DND-41 (cell line): Measurements from ENCODE around the gene MITF.

Experiments used
- ATAC-seq: fragments of 200-7000 bp; cut with Tn5 transposase; 3 replicates; pipeline ENCODE4 v1.9.1; 2021; ENCODE audit warnings: low read depth; ENCODE audit not compliant: insufficient read depth
- DNase-seq: peaks from one replicate; pipeline ENCODE4 v3.0.0-alpha.2; 2020
- H2AFZ ChIP-seq: 2 replicates; pipeline ENCODE4 v1.6.0; 2012; ENCODE audit warnings: low read depth, low read length
- H3K27ac ChIP-seq: 2 replicates; pipeline ENCODE4 v1.5.1; 2012; ENCODE audit warnings: low read length, inconsistent platforms
- H3K27me3 ChIP-seq: fragments of 200-600 bp; sonication (generic); 2 replicates; pipeline ENCODE4 v1.6.0; 2012; ENCODE audit warnings: low read length, mild to moderate bottlenecking, inconsistent platforms; ENCODE audit not compliant: insufficient read depth, poor library complexity
- H3K36me3 ChIP-seq: 2 replicates; pipeline ENCODE4 v1.5.1; 2012; ENCODE audit warnings: low read length, inconsistent platforms; ENCODE audit not compliant: insufficient read depth
- H3K4me1 ChIP-seq: 2 replicates; pipeline ENCODE4 v1.5.1; 2012; ENCODE audit warnings: mild to moderate bottlenecking, low read length; ENCODE audit not compliant: insufficient read depth
- H3K4me2 ChIP-seq: 2 replicates; pipeline ENCODE4 v1.6.0; 2012; ENCODE audit warnings: mild to moderate bottlenecking, moderate library complexity, low read length, inconsistent platforms; ENCODE audit not compliant: insufficient read depth
- H3K4me3 ChIP-seq, 2 experiments: fragments of 200-600 bp in 1 of 2; shearing (Covaris generic) in 1 of 2; 2 replicates each; pipeline ENCODE4 v1.5.1; 2012 to 2016; ENCODE audit warnings: inconsistent platforms in 2 of 2, low read length in 2 of 2, mild to moderate bottlenecking in 2 of 2, low read depth in 1 of 2, moderate library complexity in 1 of 2
- H3K79me2 ChIP-seq: 2 replicates; pipeline ENCODE4 v1.6.0; 2012; ENCODE audit warnings: low read length, inconsistent platforms; ENCODE audit not compliant: insufficient read depth
- H3K9ac ChIP-seq: 2 replicates; pipeline ENCODE4 v1.6.0; 2012; ENCODE audit warnings: low read depth, mild to moderate bottlenecking, inconsistent platforms, low read length, moderate library complexity
- H3K9me3 ChIP-seq: 2 replicates; pipeline ENCODE4 v1.5.1; 2012; ENCODE audit warnings: low read length, moderate library complexity, mild to moderate bottlenecking, inconsistent platforms; ENCODE audit not compliant: insufficient read depth, severe bottlenecking
- H4K20me1 ChIP-seq: 2 replicates; pipeline ENCODE4 v1.6.0; 2012; ENCODE audit warnings: low read length; ENCODE audit not compliant: insufficient read depth
- EZH2 ChIP-seq: IDR thresholded peaks from 3 replicates; pipeline ENCODE4 v1.6.1; 2012; ENCODE audit warnings: borderline replicate concordance, low read depth, mild to moderate bottlenecking, moderate library complexity, low read length, inconsistent platforms; ENCODE audit not compliant: severe bottlenecking
- TF ChIP-seq, protein P1 (sequence below): IDR thresholded peaks from 2 replicates; pipeline ENCODE4 v1.5.1; 2012; ENCODE audit warnings: borderline replicate concordance, low read length, moderate library complexity, mild to moderate bottlenecking; ENCODE audit not compliant: poor library complexity, severe bottlenecking; ENCODE audit errors: extremely low read depth

The MITF gene

DNA sequence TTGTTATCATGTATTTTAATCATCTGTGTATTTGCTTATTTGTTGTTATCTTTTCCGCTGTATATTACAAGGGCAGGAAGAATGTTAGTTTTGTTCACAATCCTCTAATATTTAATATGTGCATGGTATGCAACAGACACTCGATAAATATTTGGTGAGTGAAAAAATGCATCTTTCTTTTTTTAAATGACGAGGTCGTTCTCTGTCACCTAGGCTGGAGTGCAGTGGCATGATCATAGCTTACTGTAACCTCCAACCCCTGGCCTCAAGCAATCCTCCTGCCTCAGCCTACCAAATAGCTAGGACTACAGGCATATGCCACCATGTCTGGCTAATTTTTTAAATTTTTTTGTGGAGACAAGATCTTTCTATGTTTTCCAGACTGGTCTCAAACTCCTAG is 66.2 kb downstream of the MITF start:
- no peak overlapping the region for H3K9ac ChIP-seq
- H4K20me1 ChIP-seq, result no peaks in the 10 kb centered on the region
- ATAC-seq, result no peak

DNA sequence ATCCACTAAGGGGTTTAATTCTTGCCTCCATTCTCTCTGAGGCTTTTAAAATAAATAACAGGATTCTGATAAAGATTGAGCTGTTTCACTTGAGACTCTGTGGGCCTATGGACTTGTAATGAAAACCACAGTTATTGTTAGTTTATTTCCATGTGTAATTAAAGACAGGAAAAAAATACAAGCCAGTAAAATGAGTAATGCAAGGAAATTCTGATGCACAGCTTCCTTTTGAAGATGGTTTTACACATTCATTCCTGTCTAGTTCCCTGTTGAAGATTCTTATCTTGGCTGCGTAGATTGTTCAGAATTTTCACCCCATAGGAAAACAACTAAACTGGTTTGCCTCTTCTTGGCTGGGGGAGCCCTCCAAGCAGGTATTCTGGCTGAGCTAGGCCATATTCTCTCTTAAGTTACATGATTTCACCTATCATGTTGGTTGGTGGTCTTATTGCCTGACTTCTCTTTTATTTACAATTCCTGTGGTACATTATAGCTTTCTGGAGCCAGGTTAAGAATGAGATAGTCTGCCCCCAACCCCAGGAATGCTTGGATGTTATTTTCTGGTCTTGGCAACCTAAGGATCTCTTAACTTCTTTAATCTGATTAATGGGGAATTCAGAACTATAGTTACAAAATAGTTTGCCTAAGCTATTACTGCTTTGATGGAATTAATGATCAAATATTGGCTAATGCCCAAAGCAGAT is 67.6 kb downstream of the MITF start:
- Histone ChIP-seq H3K9ac (no peak overlapping the region), H3K27me3 (no peaks in the 10 kb centered on the region), H3K4me2 (no peak overlapping the region), H3K79me2 (no peaks in the 10 kb centered on the region), H4K20me1 (no peaks in the 10 kb centered on the region), H3K9me3 (no peaks in the 10 kb centered on the region), H3K4me3 (no peak overlapping the region), H2AFZ (no peak overlapping the region), H3K27ac (no peak overlapping the region), H3K4me1 (no peaks in the 10 kb centered on the region), H3K36me3 (no peaks in the 10 kb centered on the region)
- DNase-seq (no peak), ATAC-seq (no peak)
- TF ChIP-seq, protein P1, sequence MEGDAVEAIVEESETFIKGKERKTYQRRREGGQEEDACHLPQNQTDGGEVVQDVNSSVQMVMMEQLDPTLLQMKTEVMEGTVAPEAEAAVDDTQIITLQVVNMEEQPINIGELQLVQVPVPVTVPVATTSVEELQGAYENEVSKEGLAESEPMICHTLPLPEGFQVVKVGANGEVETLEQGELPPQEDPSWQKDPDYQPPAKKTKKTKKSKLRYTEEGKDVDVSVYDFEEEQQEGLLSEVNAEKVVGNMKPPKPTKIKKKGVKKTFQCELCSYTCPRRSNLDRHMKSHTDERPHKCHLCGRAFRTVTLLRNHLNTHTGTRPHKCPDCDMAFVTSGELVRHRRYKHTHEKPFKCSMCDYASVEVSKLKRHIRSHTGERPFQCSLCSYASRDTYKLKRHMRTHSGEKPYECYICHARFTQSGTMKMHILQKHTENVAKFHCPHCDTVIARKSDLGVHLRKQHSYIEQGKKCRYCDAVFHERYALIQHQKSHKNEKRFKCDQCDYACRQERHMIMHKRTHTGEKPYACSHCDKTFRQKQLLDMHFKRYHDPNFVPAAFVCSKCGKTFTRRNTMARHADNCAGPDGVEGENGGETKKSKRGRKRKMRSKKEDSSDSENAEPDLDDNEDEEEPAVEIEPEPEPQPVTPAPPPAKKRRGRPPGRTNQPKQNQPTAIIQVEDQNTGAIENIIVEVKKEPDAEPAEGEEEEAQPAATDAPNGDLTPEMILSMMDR, result no peak
- TF ChIP-seq EZH2, result no peak

More for the DNA sequence above, 66.2 kb downstream of the MITF start:
- H3K4me2 ChIP-seq, result no peak overlapping the region
- no peak overlapping the region for H2AFZ ChIP-seq
- no peak for DNase-seq
- no peak overlapping the region for H3K27ac ChIP-seq
- no peaks in the 10 kb centered on the region for H3K4me1 ChIP-seq
- no peaks in the 10 kb centered on the region for H3K36me3 ChIP-seq
- H3K27me3 ChIP-seq, result no peaks in the 10 kb centered on the region
- no peaks in the 10 kb centered on the region for H3K79me2 ChIP-seq
- H3K4me3 ChIP-seq, result no peak overlapping the region
- TF ChIP-seq, protein P1, result no peak
- TF ChIP-seq EZH2, result no peak
- H3K9me3 ChIP-seq, result no peaks in the 10 kb centered on the region

DNA sequence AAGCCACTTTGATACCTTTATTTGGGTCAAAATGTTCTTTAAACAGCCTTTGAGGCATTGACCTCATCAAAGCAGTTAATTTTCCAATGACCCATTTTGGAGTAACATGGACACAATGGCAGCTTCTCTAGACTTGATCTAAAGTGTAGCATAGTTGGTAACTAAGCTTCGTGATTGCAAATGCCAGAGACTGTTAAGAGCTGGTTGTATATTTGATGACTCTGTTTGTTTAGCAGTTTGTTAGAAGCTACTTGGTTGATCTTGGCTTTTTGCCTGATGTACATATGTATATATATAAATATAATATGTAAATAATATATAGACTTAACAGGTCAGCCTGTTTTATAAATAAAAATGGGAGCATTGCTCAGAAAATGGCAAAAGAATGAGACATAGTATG is 68.4 kb downstream of the MITF start:
- Histone ChIP-seq H4K20me1 (no peaks in the 10 kb centered on the region), H3K9ac (no peak overlapping the region), H3K79me2 (no peaks in the 10 kb centered on the region)

More for the DNA sequence above, 68.4 kb downstream of the MITF start:
- no peak for ATAC-seq
- Histone ChIP-seq H3K4me1 (no peaks in the 10 kb centered on the region), H3K4me3 (no peak overlapping the region), H3K4me2 (no peak overlapping the region), H3K27me3 (no peaks in the 10 kb centered on the region), H3K36me3 (no peaks in the 10 kb centered on the region), H2AFZ (no peak overlapping the region), H3K9me3 (no peaks in the 10 kb centered on the region), H3K27ac (no peak overlapping the region)
- no peak for TF ChIP-seq EZH2
- TF ChIP-seq, protein P1, result no peak
- DNase-seq, result no peak
